Kidney epithelial cell (primary cell): ENCODE results near the gene RPL38. TPM values are rescaled to one million over a fixed set of nuclear protein-coding genes. Genes with fewer than 3 reads are reported as not detected.

Source experiments
- DNase-seq: peaks from one replicate; pipeline ENCODE4 v3.0.0-alpha.2; 2010; ENCODE audit warnings: low read depth
- H3K27me3 ChIP-seq: 2 replicates; pipeline ENCODE4 v1.6.0; 2011; ENCODE audit warnings: low read length; ENCODE audit not compliant: control insufficient read depth, insufficient read depth
- H3K36me3 ChIP-seq: 2 replicates; pipeline ENCODE4 v1.5.1; 2011; ENCODE audit warnings: low read length; ENCODE audit not compliant: control insufficient read depth, insufficient read depth
- H3K4me3 ChIP-seq: 2 replicates; pipeline ENCODE4 v1.5.1; 2011; ENCODE audit warnings: low read depth, mild to moderate bottlenecking, control low read depth, low read length
- CTCF ChIP-seq: IDR thresholded peaks from 2 replicates; pipeline ENCODE4 v1.5.1; 2011; ENCODE audit warnings: mild to moderate bottlenecking, moderate library complexity, low read length, control low read depth, inconsistent platforms; ENCODE audit not compliant: insufficient read depth, poor library complexity, severe bottlenecking
- total RNA-seq: library from RNA; depleted of rRNA; stranded (reverse); fragments of >200 nt; gene quantifications from 2 replicates; pipeline ENCODE4 v1.2.3, GENCODE V29; 2015

Gene RPL38
- total RNA-seq, 1 donor from 2014 or later, result 487 TPM

- no peaks in the 10 kb centered on the region for H3K36me3 ChIP-seq
- DNase-seq, result no peak
- H3K4me3 ChIP-seq, result no peak overlapping the region
- TF ChIP-seq CTCF, result no peak
- H3K27me3 ChIP-seq, result peaks cover 14% of the 10 kb centered on the region
These were observed 38.0 kb downstream of the RPL38 start for GRCh38 chr17:74241431-74241830.

- Histone ChIP-seq H3K36me3 (no peaks in the 10 kb centered on the region), H3K4me3 (no peak overlapping the region), H3K27me3 (peaks cover 14% of the 10 kb centered on the region)
- no peak for TF ChIP-seq CTCF
- no peak for DNase-seq
These were observed 38.4 kb downstream of the RPL38 start for GRCh38 chr17:74241847-74242246.

- Histone ChIP-seq H3K27me3 (peaks cover 14% of the 10 kb centered on the region), H3K4me3 (no peak overlapping the region), H3K36me3 (no peaks in the 10 kb centered on the region)
- TF ChIP-seq CTCF, result no peak
- no peak for DNase-seq
These were observed 39.7 kb downstream of the RPL38 start for GRCh38 chr17:74243013-74243755.

GRCh38 chr17:74244128-74244527 is 40.6 kb downstream of the RPL38 start:
- TF ChIP-seq CTCF, result no peak
- no peaks in the 10 kb centered on the region for H3K36me3 ChIP-seq
- peaks cover 14% of the 10 kb centered on the region for H3K27me3 ChIP-seq
- DNase-seq, result no peak
- H3K4me3 ChIP-seq, result no peak overlapping the region

- no peak for TF ChIP-seq CTCF
- no peak for DNase-seq
- Histone ChIP-seq H3K36me3 (no peaks in the 10 kb centered on the region), H3K27me3 (peaks cover 14% of the 10 kb centered on the region), H3K4me3 (no peak overlapping the region)
These were observed 41.1 kb downstream of the RPL38 start for GRCh38 chr17:74244548-74244947.
